Breast epithelium (tissue), 4 donors: Measurements from ENCODE around the gene TNFSF9. TPM values are rescaled to one million over a fixed set of nuclear protein-coding genes. Genes with fewer than 3 reads are reported as not detected.

Experiments
- DNase-seq, 2 donors: peaks; one replicate each; pipeline ENCODE4 v3.0.0-alpha.2; 2019; ENCODE audit warnings: low spot score in 2 of 2
- H3K27ac ChIP-seq, 2 donors: fragments of 200-600 bp; sonication (generic) in 1 of 2; one replicate each; pipeline ENCODE4 v1.5.1; 2016 to 2019; ENCODE audit warnings: mild to moderate bottlenecking in 1 of 2
- H3K27me3 ChIP-seq, 2 donors: fragments of 200-600 bp; sonication (generic) in 1 of 2; one replicate each; pipeline versions ENCODE4 v1.5.1 to v1.6.0; 2017 to 2019; ENCODE audit warnings: control low read depth in 1 of 2, mild to moderate bottlenecking in 1 of 2
- H3K36me3 ChIP-seq: fragments of 200-600 bp; one replicate; pipeline ENCODE4 v1.5.1; 2019
- H3K4me1 ChIP-seq, 2 donors: fragments of 200-600 bp; sonication (generic); one replicate each; pipeline ENCODE4 v1.5.1; 2016 to 2019; ENCODE audit warnings: control low read depth in 1 of 2
- H3K4me3 ChIP-seq, 3 donors: fragments of 200-600 bp; sonication (generic); 1 replicate in 2 of 3; 2 replicates in 1 of 3; pipeline ENCODE4 v1.5.1; 2016 to 2019; ENCODE audit warnings: mild to moderate bottlenecking in 3 of 3, moderate library complexity in 2 of 3
- H3K9me3 ChIP-seq, 2 donors: fragments of 200-600 bp; sonication (generic) in 1 of 2; one replicate each; pipeline ENCODE4 v1.5.1; 2016 to 2019; ENCODE audit warnings: control low read depth in 1 of 2
- CTCF ChIP-seq, 3 donors: fragments of 450-650 bp; IDR thresholded peaks; one replicate each; pipeline ENCODE4 v1.5.1; 2016 to 2017; ENCODE audit warnings: antibody characterized with exemption in 3 of 3, mild to moderate bottlenecking in 3 of 3, moderate library complexity in 3 of 3
- POLR2A ChIP-seq: fragments of 450-650 bp; IDR thresholded peaks from one replicate; pipeline ENCODE4 v1.6.1; 2016; ENCODE audit warnings: antibody characterized with exemption, mild to moderate bottlenecking, moderate library complexity
- POLR2AphosphoS5 ChIP-seq, 3 donors: sonication (generic); formaldehyde crosslinking; IDR thresholded peaks; one replicate each; pipeline ENCODE4 v1.6.1; 2017; ENCODE audit warnings: antibody characterized with exemption in 3 of 3
- intact Hi-C: fragments of 100-400 bp; cut with DNase I; formaldehyde crosslinking; loops from one replicate; pipeline ENCODE4 v1.15.1; 2023; ENCODE audit warnings: low total_unique reads
- total RNA-seq, 3 donors: library from RNA; depleted of rRNA; stranded (reverse); fragments of >200 nt; gene quantifications; one replicate each; pipeline ENCODE4 v1.1.0, GENCODE V29; 2016

TNFSF9 gene
- total RNA-seq, 3 donors from 2014 or later: 0.33 to 1.6 (median 0.44) TPM

- H3K27ac ChIP-seq: no peak overlapping the region
- peaks cover 0 to 12% of the 10 kb centered on the region in 2 donors for H3K9me3 ChIP-seq
- no peaks in the 10 kb centered on the region for H3K4me1 ChIP-seq
- intact Hi-C loops: no loop called here
- DNase-seq: no peak
- H3K4me3 ChIP-seq: no peak overlapping the region
- TF ChIP-seq POLR2AphosphoS5 (IDR thresholded peaks at IDR 0.05) (no peak), CTCF (IDR thresholded peaks at IDR 0.05) (no peak), POLR2A (no peak)
- no peaks in the 10 kb centered on the region for H3K36me3 ChIP-seq
- peaks cover 0 to 17% of the 10 kb centered on the region in 2 donors for H3K27me3 ChIP-seq
Observed at GRCh38 chr19:6572217-6572616, 41.4 kb downstream of the TNFSF9 start.

- no peak for DNase-seq
Observed at GRCh38 chr19:6573350-6573749, 42.5 kb downstream of the TNFSF9 start.

GRCh38 chr19:6576869-6577475 is 46.1 kb downstream of the TNFSF9 start:
- no peak for DNase-seq
- H3K4me3 ChIP-seq: no peak overlapping the region
- peaks cover 0 to 7% of the 10 kb centered on the region in 2 donors for H3K27me3 ChIP-seq
- H3K9me3 ChIP-seq: no peaks in the 10 kb centered on the region
- intact Hi-C loops: no loop called here
- H3K36me3 ChIP-seq: no peaks in the 10 kb centered on the region
- TF ChIP-seq POLR2AphosphoS5 (IDR thresholded peaks at IDR 0.05) (no peak), CTCF (IDR thresholded peaks at IDR 0.05) (no peak), POLR2A (no peak)
- H3K4me1 ChIP-seq: no peaks in the 10 kb centered on the region
- no peak overlapping the region for H3K27ac ChIP-seq

More at GRCh38 chr19:6573350-6573749, 42.5 kb downstream of the TNFSF9 start:
- Histone ChIP-seq H3K36me3 (no peaks in the 10 kb centered on the region), H3K27ac (no peak overlapping the region), H3K4me1 (no peaks in the 10 kb centered on the region), H3K4me3 (no peak overlapping the region), H3K9me3 (peaks cover 0 to 12% of the 10 kb centered on the region in 2 donors), H3K27me3 (peaks cover 0 to 17% of the 10 kb centered on the region in 2 donors)
- intact Hi-C loops: no loop called here
- TF ChIP-seq POLR2A (no peak), POLR2AphosphoS5 (IDR thresholded peaks at IDR 0.05) (no peak), CTCF (IDR thresholded peaks at IDR 0.05) (no peak)

GRCh38 chr19:6577476-6578125 is 46.8 kb downstream of the TNFSF9 start:
- Histone ChIP-seq H3K4me1 (no peaks in the 10 kb centered on the region), H3K27me3 (peaks cover 0 to under 1% of the 10 kb centered on the region in 2 donors), H3K36me3 (no peaks in the 10 kb centered on the region), H3K4me3 (no peak overlapping the region), H3K27ac (no peak overlapping the region), H3K9me3 (no peaks in the 10 kb centered on the region)
- TF ChIP-seq POLR2AphosphoS5 (IDR thresholded peaks at IDR 0.05): no peak
- no peak for TF ChIP-seq POLR2A
- no peak for TF ChIP-seq CTCF (IDR thresholded peaks at IDR 0.05)
- intact Hi-C loops: no loop called here
- DNase-seq: no peak

GRCh38 chr19:6579450-6580178 is 48.8 kb downstream of the TNFSF9 start:
- Histone ChIP-seq H3K27me3 (peaks cover 0 to 15% of the 10 kb centered on the region in 2 donors), H3K9me3 (no peaks in the 10 kb centered on the region), H3K4me1 (no peaks in the 10 kb centered on the region), H3K27ac (no peak overlapping the region), H3K36me3 (no peaks in the 10 kb centered on the region), H3K4me3 (no peak overlapping the region)
- intact Hi-C loops: no loop called here
- DNase-seq: no peak
- TF ChIP-seq CTCF (IDR thresholded peaks at IDR 0.05): no peak
- no peak for TF ChIP-seq POLR2A
